K562 (cell line): Measurements from ENCODE around the gene CDYL.

Source experiments
- BMI1 ChIP-seq: fragments of 150-350 bp; IDR thresholded peaks from 2 replicates; pipeline ENCODE4 v1.6.1; 2014; ENCODE audit warnings: low read length
- CHCHD3 ChIP-seq: fragments of 250-450 bp; sonication (Bioruptor Pico); IDR thresholded peaks from 2 replicates; pipeline ENCODE4 v2.1.2; 2022; ENCODE audit warnings: mild to moderate bottlenecking
- ETV6 ChIP-seq, 3 experiments: fragments of 150-350 bp in 1 of 3; sonication (generic) in 1 of 3; formaldehyde crosslinking in 1 of 3; IDR thresholded peaks; 2 replicates each; pipeline versions ENCODE4 v1.6.1 to v1.8.0; 2014 to 2022; ENCODE audit warnings: borderline replicate concordance in 2 of 3, low read depth in 2 of 3, antibody characterized with exemption in 1 of 3, low read length in 1 of 3, mild to moderate bottlenecking in 1 of 3, missing genetic modification reagents in 1 of 3
- EZH2 ChIP-seq: IDR thresholded peaks from 2 replicates; pipeline ENCODE4 v1.6.1; 2012; ENCODE audit warnings: low read depth, mild to moderate bottlenecking, inconsistent platforms, low read length, borderline replicate concordance
- JUN ChIP-seq, 2 experiments: sonication (generic) in 1 of 2; formaldehyde crosslinking in 1 of 2; IDR thresholded peaks; 2 replicates each; pipeline versions ENCODE4 v1.6.1 to v1.8.0; 2012 to 2022; ENCODE audit warnings: borderline replicate concordance in 2 of 2, mild to moderate bottlenecking in 2 of 2, improper control_type of control experiment in 1 of 2, low read depth in 1 of 2, low read length in 1 of 2, missing genetic modification reagents in 1 of 2
- KAT7 ChIP-seq: sonication (generic); formaldehyde crosslinking; IDR thresholded peaks from 2 replicates; pipeline ENCODE4 v1.8.0; 2022; ENCODE audit warnings: missing genetic modification reagents, mild to moderate bottlenecking, borderline replicate concordance
- KDM1A ChIP-seq, 2 experiments: fragments of 450-650 bp; IDR thresholded peaks; 2 replicates each; pipeline ENCODE4 v1.6.1; 2016; ENCODE audit warnings: mild to moderate bottlenecking in 2 of 2
- U2AF1 ChIP-seq: fragments of 200-400 bp; formaldehyde crosslinking; optimal IDR thresholded peaks from 2 replicates; pipeline ENCODE3; 2017; ENCODE audit warnings: mild to moderate bottlenecking, low read depth, low read length, moderate library complexity
- YY1 ChIP-seq, 3 experiments: IDR thresholded peaks; 2 replicates each; pipeline ENCODE4 v1.6.1; 2011; ENCODE audit warnings: low read length in 2 of 3, mild to moderate bottlenecking in 2 of 3, moderate library complexity in 2 of 3, borderline replicate concordance in 1 of 3, control low read depth in 1 of 3, low read depth in 1 of 3; ENCODE audit not compliant: insufficient read depth in 3 of 3, insufficient replicate concordance in 2 of 3, control insufficient read depth in 1 of 3, insufficient read length in 1 of 3; ENCODE audit errors: extremely low read depth in 1 of 3
- ZNF184 ChIP-seq: sonication (generic); formaldehyde crosslinking; IDR thresholded peaks from 2 replicates; pipeline ENCODE4 v1.5.0; 2020; ENCODE audit warnings: missing genetic modification reagents
- TF ChIP-seq, protein P1 (sequence below): sonication (generic); formaldehyde crosslinking; IDR thresholded peaks from 2 replicates; pipeline ENCODE4 v1.8.1; 2022; ENCODE audit warnings: missing genetic modification reagents
- TF ChIP-seq, protein P2 (sequence below), 3 experiments: IDR thresholded peaks in 2 of 3; conservative IDR thresholded peaks in 1 of 3; 2 replicates each; pipeline ENCODE4 v1.5.1; 2011 to 2012; ENCODE audit warnings: low read length in 3 of 3, mild to moderate bottlenecking in 3 of 3, control low read depth in 2 of 3, improper control_type of control experiment in 1 of 3, inconsistent platforms in 1 of 3, low read depth in 1 of 3, mixed read lengths in 1 of 3, moderate library complexity in 1 of 3; ENCODE audit not compliant: insufficient read depth in 2 of 3

DNA sequence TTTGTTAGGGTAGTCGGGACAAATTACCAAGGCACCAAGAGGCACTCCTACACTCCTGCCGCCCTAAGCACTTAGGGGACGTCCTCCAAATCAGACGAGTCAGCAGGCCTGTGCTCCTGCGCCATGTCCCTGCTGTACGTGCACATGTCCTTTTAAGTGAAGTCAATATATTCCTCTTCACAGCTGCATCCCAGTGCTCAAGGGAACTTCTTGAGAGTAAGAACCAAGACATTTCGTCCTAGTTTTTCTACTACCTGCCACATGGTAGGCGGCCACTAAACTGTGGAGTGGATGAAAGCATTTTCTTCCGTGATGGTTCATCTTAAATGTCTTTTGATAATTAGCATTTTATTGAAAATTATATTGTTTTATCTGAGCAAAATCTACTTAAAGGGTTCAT is 126.9 kb downstream of the CDYL start:
- TF ChIP-seq CHCHD3 (CRISPR knock-in tag) (no peak), YY1 (IDR thresholded peaks at IDR 0.05; ENCODE audit: borderline replicate concordance in 1 of 3, control insufficient read depth in 1 of 3, extremely low read depth in 1 of 3, insufficient read depth in 3 of 3, insufficient read length in 1 of 3, insufficient replicate concordance in 2 of 3, low read depth in 1 of 3, low read length in 2 of 3) (no peak), EZH2 (no peak), BMI1 (no peak), KAT7 (no peak), ETV6 (IDR thresholded peaks at IDR 0.05; ENCODE audit: borderline replicate concordance in 1 of 2, low read depth in 2 of 2, low read length in 1 of 2) (no peak), ETV6 (CRISPR knock-in tag; IDR thresholded peaks at IDR 0.05; ENCODE audit: borderline replicate concordance) (no peak), JUN (IDR thresholded peaks at IDR 0.05; ENCODE audit: borderline replicate concordance, low read depth, low read length) (no peak), JUN (CRISPR knock-in tag; IDR thresholded peaks at IDR 0.05; ENCODE audit: borderline replicate concordance) (no peak), KDM1A (IDR thresholded peaks at IDR 0.05) (no peak), U2AF1 (no peak), ZNF184 (no peak)
- TF ChIP-seq, protein P1, sequence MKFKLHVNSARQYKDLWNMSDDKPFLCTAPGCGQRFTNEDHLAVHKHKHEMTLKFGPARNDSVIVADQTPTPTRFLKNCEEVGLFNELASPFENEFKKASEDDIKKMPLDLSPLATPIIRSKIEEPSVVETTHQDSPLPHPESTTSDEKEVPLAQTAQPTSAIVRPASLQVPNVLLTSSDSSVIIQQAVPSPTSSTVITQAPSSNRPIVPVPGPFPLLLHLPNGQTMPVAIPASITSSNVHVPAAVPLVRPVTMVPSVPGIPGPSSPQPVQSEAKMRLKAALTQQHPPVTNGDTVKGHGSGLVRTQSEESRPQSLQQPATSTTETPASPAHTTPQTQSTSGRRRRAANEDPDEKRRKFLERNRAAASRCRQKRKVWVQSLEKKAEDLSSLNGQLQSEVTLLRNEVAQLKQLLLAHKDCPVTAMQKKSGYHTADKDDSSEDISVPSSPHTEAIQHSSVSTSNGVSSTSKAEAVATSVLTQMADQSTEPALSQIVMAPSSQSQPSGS = no peak
- TF ChIP-seq, protein P2, sequence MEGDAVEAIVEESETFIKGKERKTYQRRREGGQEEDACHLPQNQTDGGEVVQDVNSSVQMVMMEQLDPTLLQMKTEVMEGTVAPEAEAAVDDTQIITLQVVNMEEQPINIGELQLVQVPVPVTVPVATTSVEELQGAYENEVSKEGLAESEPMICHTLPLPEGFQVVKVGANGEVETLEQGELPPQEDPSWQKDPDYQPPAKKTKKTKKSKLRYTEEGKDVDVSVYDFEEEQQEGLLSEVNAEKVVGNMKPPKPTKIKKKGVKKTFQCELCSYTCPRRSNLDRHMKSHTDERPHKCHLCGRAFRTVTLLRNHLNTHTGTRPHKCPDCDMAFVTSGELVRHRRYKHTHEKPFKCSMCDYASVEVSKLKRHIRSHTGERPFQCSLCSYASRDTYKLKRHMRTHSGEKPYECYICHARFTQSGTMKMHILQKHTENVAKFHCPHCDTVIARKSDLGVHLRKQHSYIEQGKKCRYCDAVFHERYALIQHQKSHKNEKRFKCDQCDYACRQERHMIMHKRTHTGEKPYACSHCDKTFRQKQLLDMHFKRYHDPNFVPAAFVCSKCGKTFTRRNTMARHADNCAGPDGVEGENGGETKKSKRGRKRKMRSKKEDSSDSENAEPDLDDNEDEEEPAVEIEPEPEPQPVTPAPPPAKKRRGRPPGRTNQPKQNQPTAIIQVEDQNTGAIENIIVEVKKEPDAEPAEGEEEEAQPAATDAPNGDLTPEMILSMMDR (IDR thresholded peaks at IDR 0.05 in 2 of 3, conservative IDR thresholded peaks at IDR 0.05 in 1 of 3; ENCODE audit: insufficient read depth in 2 of 3, low read depth in 1 of 3, low read length in 3 of 3) = no peak
